Measurements from ENCODE around the gene TNIP2. TPM values are rescaled to one million over a fixed set of nuclear protein-coding genes. Genes with fewer than 3 reads are reported as not detected.

Gene TNIP2
- total and polyA plus RNA-seq, 2 of the 13 experiments (the other 11 are each of a cell fraction or from before 2014, with no cell fraction given) = 25.6 to 38.0 TPM

DNA sequence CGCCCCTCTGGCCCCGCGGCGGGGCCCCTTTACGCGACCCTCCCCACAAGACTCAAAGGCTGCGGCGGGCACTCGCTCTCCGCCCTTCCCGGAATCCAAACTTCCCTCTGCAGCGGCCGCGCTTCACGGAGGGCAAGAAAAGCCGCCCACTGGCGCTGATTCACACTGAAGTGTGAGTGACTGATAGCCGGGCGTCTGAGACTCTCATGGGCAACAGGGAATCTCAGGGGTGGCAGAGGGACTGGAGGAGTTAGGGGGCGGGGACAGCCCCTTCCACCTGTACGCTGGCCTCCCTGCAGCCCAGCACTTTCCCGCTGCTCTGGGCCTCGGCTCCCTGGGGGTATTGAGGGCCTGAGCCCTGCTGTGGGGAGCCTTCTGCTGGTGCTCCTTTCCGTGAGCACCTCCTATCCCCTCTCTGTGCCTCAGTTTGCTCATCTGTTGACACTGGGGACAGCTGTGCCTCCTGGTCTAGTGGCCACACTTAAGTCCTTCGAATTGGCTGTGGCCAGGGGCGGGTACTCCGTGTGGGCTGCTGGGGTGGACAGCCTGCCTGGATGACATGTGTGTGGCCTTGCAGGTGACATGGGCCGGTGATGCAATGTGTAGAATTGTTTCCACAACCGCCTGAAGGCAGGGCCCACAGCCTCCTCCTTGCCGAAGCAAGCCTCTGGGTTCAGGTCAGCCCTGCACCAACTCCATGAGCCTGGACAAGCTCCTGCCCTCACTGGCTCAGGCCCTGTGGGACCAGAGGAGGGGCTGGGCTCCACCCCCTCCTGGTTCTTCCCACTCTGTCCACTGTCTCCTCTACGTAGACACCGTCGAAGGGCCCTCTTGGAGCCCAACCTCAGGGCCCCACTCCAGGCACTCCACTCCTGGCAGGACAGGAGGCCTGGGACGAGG is 37.7 kb upstream of the TNIP2 start (continued):
- no peak for TF ChIP-seq HNF1A (IDR thresholded peaks at IDR 0.05; ENCODE audit: low read depth)
- TF ChIP-seq HNF1A (CRISPR knock-in tag; IDR thresholded peaks at IDR 0.05; ENCODE audit: borderline replicate concordance) = no peak
- peak; percentile 34; the same call in 1 of the 2 replicates for TF ChIP-seq HOXA3 (CRISPR knock-in tag; IDR thresholded peaks at IDR 0.05)
- no peak for TF ChIP-seq RAD51 (IDR thresholded peaks at IDR 0.05; ENCODE audit: borderline replicate concordance)
- TF ChIP-seq, protein P1, sequence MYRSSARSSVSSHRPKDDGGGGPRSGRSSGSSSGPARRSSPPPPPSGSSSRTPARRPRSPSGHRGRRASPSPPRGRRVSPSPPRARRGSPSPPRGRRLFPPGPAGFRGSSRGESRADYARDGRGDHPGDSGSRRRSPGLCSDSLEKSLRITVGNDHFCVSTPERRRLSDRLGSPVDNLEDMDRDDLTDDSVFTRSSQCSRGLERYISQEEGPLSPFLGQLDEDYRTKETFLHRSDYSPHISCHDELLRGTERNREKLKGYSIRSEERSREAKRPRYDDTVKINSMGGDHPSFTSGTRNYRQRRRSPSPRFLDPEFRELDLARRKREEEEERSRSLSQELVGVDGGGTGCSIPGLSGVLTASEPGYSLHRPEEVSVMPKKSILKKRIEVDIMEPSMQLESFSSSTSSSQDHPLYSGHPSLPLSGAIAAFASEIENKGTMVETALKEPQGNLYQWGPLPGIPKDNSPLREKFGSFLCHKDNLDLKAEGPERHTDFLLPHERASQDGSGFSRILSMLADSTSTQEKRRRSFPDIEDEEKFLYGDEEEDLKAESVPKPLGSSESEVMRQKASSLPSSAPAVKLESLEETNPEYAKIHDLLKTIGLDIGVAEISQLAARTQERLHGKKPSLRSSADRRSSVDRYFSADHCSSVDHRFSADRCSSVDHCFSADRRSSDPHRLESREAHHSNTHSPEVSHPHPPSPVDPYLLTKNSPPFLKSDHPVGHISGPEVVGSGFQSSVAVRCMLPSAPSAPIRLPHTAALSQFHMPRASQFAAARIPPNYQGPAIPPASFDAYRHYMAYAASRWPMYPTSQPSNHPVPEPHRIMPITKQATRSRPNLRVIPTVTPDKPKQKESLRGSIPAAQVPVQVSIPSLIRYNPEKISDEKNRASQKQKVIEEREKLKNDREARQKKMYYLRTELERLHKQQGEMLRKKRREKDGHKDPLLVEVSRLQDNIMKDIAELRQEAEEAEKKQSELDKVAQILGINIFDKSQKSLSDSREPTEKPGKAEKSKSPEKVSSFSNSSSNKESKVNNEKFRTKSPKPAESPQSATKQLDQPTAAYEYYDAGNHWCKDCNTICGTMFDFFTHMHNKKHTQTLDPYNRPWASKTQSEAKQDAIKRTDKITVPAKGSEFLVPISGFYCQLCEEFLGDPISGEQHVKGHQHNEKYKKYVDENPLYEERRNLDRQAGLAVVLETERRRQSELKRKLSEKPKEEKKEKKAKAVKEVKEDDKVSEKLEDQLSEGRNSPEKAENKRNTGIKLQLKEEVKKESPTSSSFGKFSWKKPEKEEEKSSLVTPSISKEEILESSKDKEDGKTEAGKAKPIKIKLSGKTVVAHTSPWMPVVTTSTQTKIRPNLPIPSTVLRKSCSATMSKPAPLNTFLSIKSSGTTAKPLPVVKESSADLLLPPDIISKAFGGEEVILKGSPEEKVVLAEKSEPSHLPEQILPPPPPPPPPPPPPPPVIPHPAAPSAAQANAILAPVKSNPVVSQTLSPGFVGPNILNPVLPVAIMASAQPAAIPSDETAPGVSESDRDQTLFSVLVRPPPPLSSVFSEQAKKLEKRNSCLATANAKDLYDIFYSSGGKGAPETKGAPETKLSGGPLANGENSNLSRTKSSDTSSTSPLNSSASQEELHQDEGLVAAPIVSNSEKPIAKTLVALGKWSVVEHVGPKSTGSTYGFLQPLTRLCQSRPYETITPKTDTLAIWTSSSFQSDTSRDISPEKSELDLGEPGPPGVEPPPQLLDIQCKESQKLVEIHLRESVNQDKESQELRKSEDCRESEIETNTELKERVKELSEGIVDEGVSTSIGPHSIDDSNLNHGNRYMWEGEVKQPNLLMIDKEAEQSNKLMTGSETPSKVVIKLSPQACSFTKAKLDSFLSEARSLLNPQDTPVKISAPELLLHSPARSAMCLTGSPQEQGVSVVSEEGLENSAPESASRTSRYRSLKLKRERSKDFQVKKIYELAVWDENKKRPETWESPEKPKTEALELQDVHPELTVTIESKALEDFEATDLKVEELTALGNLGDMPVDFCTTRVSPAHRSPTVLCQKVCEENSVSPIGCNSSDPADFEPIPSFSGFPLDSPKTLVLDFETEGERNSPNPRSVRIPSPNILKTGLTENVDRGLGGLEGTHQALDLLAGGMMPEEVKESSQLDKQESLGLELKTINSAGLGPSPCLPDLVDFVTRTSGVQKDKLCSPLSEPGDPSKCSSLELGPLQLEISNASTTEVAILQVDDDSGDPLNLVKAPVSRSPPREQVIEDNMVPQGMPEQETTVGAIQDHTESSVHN (CRISPR knock-in tag; IDR thresholded peaks at IDR 0.05) = peak; percentile 73; the same call in 1 of the 2 replicates
- TF ChIP-seq RXRA (CRISPR knock-in tag; IDR thresholded peaks at IDR 0.05) = 0 out of 2 replicates have a peak, but pooled peaks have one; percentile 13
- peak; percentile 47; the same call in 1 of the 2 replicates for TF ChIP-seq POLR2G (IDR thresholded peaks at IDR 0.05; ENCODE audit: low read depth, low read length)
- peak; percentile 90; the same call in 1 of the 2 replicates for TF ChIP-seq ZNF296 (CRISPR knock-in tag; conservative IDR thresholded peaks at IDR 0.05)
- TF ChIP-seq ZNF792 (CRISPR knock-in tag; IDR thresholded peaks at IDR 0.05) = peak; percentile 51; the same call in 1 of the 2 replicates
- TF ChIP-seq ZNF552 (CRISPR knock-in tag; IDR thresholded peaks at IDR 0.05; ENCODE audit: borderline replicate concordance) = peak; percentile 59; the same call in 1 of the 2 replicates
- TF ChIP-seq ZNF512 (CRISPR knock-in tag; IDR thresholded peaks at IDR 0.05) = peak; percentile 51; the same call in 1 of the 2 replicates
- TF ChIP-seq, protein P2, sequence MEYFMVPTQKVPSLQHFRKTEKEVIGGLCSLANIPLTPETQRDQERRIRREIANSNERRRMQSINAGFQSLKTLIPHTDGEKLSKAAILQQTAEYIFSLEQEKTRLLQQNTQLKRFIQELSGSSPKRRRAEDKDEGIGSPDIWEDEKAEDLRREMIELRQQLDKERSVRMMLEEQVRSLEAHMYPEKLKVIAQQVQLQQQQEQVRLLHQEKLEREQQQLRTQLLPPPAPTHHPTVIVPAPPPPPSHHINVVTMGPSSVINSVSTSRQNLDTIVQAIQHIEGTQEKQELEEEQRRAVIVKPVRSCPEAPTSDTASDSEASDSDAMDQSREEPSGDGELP (IDR thresholded peaks at IDR 0.05; ENCODE audit: borderline replicate concordance, low read depth) = peak; percentile 73; the same call in 1 of the 2 replicates
- TF ChIP-seq NFYB (CRISPR knock-in tag; IDR thresholded peaks at IDR 0.05) = no peak
